H9 (cell line): ENCODE measurements around the gene SEMA7A. TPM values are rescaled to one million over a fixed set of nuclear protein-coding genes. Genes with fewer than 3 reads are reported as not detected.
A peak's percentile ranks its signal among the peaks of the same experiment; 100 is the strongest.

Experiments
- DNase-seq: peaks from one replicate; pipeline ENCODE4 v3.0.0-alpha.2; 2017
- H2AFZ ChIP-seq: one replicate; pipeline ENCODE4 v1.6.1; 2013; ENCODE audit warnings: mild to moderate bottlenecking, low read length, control low read depth, moderate library complexity
- H2AK5ac ChIP-seq: 2 replicates; pipeline ENCODE4 v1.6.1; 2013; ENCODE audit warnings: low read length, control low read depth, mixed read lengths; ENCODE audit not compliant: insufficient read length
- H2BK120ac ChIP-seq: one replicate; pipeline ENCODE4 v1.6.1; 2013; ENCODE audit warnings: low read depth, mild to moderate bottlenecking, low read length, control low read depth, inconsistent platforms; ENCODE audit not compliant: poor library complexity, severe bottlenecking
- H2BK12ac ChIP-seq: 2 replicates; pipeline ENCODE4 v1.6.1; 2013; ENCODE audit warnings: low read length, control low read depth, mixed read lengths, low read depth; ENCODE audit not compliant: insufficient read length
- H2BK15ac ChIP-seq: 2 replicates; pipeline ENCODE4 v1.6.1; 2013; ENCODE audit warnings: low read depth, low read length, control low read depth
- H2BK20ac ChIP-seq: one replicate; pipeline ENCODE4 v1.6.1; 2013; ENCODE audit warnings: low read depth, mild to moderate bottlenecking, low read length, control low read depth, inconsistent platforms; ENCODE audit not compliant: poor library complexity, severe bottlenecking
- H2BK5ac ChIP-seq: 2 replicates; pipeline ENCODE4 v1.6.1; 2013; ENCODE audit warnings: low read length, control low read depth, mixed read lengths; ENCODE audit not compliant: insufficient read length
- H3K14ac ChIP-seq: 2 replicates; pipeline ENCODE4 v1.6.1; 2013; ENCODE audit warnings: low read length, control low read depth; ENCODE audit not compliant: insufficient read depth
- H3K18ac ChIP-seq: 2 replicates; pipeline ENCODE4 v1.6.1; 2013; ENCODE audit warnings: low read depth, mild to moderate bottlenecking, mixed read lengths, low read length, control low read depth; ENCODE audit not compliant: insufficient read length
- H3K23ac ChIP-seq: 2 replicates; pipeline ENCODE4 v1.6.1; 2013; ENCODE audit warnings: low read length, control low read depth, mixed read lengths, low read depth; ENCODE audit not compliant: insufficient read length
- H3K23me2 ChIP-seq: 2 replicates; pipeline ENCODE4 v1.6.1; 2013; ENCODE audit warnings: low read depth, mild to moderate bottlenecking, mixed read lengths, low read length, control low read depth; ENCODE audit not compliant: insufficient read length, poor library complexity, severe bottlenecking
- H3K27ac ChIP-seq: 2 replicates; pipeline ENCODE4 v1.5.1; 2013; ENCODE audit warnings: low read length, control low read depth, mixed read lengths, low read depth; ENCODE audit not compliant: insufficient read length
- H3K27me3 ChIP-seq: 2 replicates; pipeline ENCODE4 v1.6.1; 2013; ENCODE audit warnings: low read length, control low read depth, inconsistent platforms; ENCODE audit not compliant: insufficient read depth
- H3K4ac ChIP-seq: 2 replicates; pipeline ENCODE4 v1.6.1; 2013; ENCODE audit warnings: low read depth, mild to moderate bottlenecking, control low read depth, inconsistent platforms, low read length, moderate library complexity
- H3K4me1 ChIP-seq: 2 replicates; pipeline ENCODE4 v1.6.1; 2013; ENCODE audit warnings: low read length, control low read depth, inconsistent platforms; ENCODE audit not compliant: insufficient read depth
- H3K4me2 ChIP-seq: 2 replicates; pipeline ENCODE4 v1.6.1; 2013; ENCODE audit warnings: low read length, control low read depth, mixed read lengths; ENCODE audit not compliant: insufficient read length, insufficient read depth
- H3K56ac ChIP-seq: 2 replicates; pipeline ENCODE4 v1.6.1; 2013; ENCODE audit warnings: low read depth, mild to moderate bottlenecking, mixed read lengths, low read length, control low read depth; ENCODE audit not compliant: insufficient read length
- H3K79me1 ChIP-seq: 2 replicates; pipeline ENCODE4 v1.6.1; 2013; ENCODE audit warnings: low read depth, mild to moderate bottlenecking, moderate library complexity, low read length, control low read depth, inconsistent platforms; ENCODE audit not compliant: insufficient read depth, poor library complexity, severe bottlenecking
- H3K79me2 ChIP-seq: 2 replicates; pipeline ENCODE4 v1.6.1; 2013; ENCODE audit warnings: low read length, control low read depth, inconsistent platforms; ENCODE audit not compliant: insufficient read depth
- H3K9ac ChIP-seq: 2 replicates; pipeline ENCODE4 v1.6.1; 2013; ENCODE audit warnings: low read length, control low read depth, mixed read lengths; ENCODE audit not compliant: insufficient read length; ENCODE audit errors: extremely low read depth
- H3K9me3 ChIP-seq: one replicate; pipeline ENCODE4 v1.6.1; 2013; ENCODE audit warnings: low read depth, low read length, inconsistent platforms; ENCODE audit not compliant: control insufficient read depth
- H3T11ph ChIP-seq: one replicate; pipeline ENCODE4 v1.6.1; 2013; ENCODE audit warnings: mild to moderate bottlenecking, low read length, control low read depth, inconsistent platforms
- H4K20me1 ChIP-seq: one replicate; pipeline ENCODE4 v1.6.1; 2013; ENCODE audit not compliant: control insufficient read depth, insufficient read length, insufficient read depth
- H4K5ac ChIP-seq: 2 replicates; pipeline ENCODE4 v1.6.1; 2013; ENCODE audit warnings: low read depth, mild to moderate bottlenecking, mixed read lengths, low read length, control low read depth; ENCODE audit not compliant: insufficient read length
- H4K8ac ChIP-seq: replicated peaks from 2 replicates; pipeline ENCODE4 v1.6.1; 2013; ENCODE audit warnings: low read length, control low read depth, mixed read lengths, low read depth; ENCODE audit not compliant: insufficient read length
- H4K91ac ChIP-seq: 2 replicates; pipeline ENCODE4 v1.6.1; 2013; ENCODE audit warnings: low read depth, mild to moderate bottlenecking, moderate library complexity, mixed read lengths, low read length, control low read depth; ENCODE audit not compliant: insufficient read length
- H3K27ac Mint-ChIP-seq, 3 experiments: 2 replicates in 2 of 3; 3 replicates in 1 of 3; pipeline ENCODE4 v1.8.0; 2020 to 2021; ENCODE audit warnings: mixed read lengths in 3 of 3, mild to moderate bottlenecking in 1 of 3, moderate library complexity in 1 of 3
- H3K27me3 Mint-ChIP-seq: 2 replicates; pipeline ENCODE4 v1.8.0; 2021; ENCODE audit warnings: low read depth, mild to moderate bottlenecking, moderate library complexity, mixed read lengths
- H3K36me3 Mint-ChIP-seq, 3 experiments: 2 replicates in 2 of 3; 3 replicates in 1 of 3; pipeline ENCODE4 v1.8.0; 2020 to 2021; ENCODE audit warnings: low read depth in 3 of 3, mixed read lengths in 3 of 3; ENCODE audit not compliant: insufficient read depth in 1 of 3
- H3K4me1 Mint-ChIP-seq, 2 experiments: 2 replicates each; pipeline ENCODE4 v1.8.0; 2020; ENCODE audit warnings: mixed read lengths in 2 of 2
- H3K4me3 Mint-ChIP-seq, 2 experiments: 2 replicates in 1 of 2; 3 replicates in 1 of 2; pipeline ENCODE4 v1.8.0; 2020 to 2021; ENCODE audit warnings: mild to moderate bottlenecking in 2 of 2, mixed read lengths in 2 of 2, moderate library complexity in 1 of 2
- H3K9me3 Mint-ChIP-seq, 2 experiments: 2 replicates in 1 of 2; 3 replicates in 1 of 2; pipeline ENCODE4 v1.8.0; 2020; ENCODE audit warnings: mild to moderate bottlenecking in 2 of 2, mixed read lengths in 2 of 2, moderate library complexity in 1 of 2
- CTCF ChIP-seq: fragments of 200-600 bp; sonication (generic); conservative IDR thresholded peaks from 3 replicates; pipeline ENCODE4 v1.8.0; 2021; ENCODE audit warnings: antibody characterized with exemption, mild to moderate bottlenecking
- WGBS: extraction: QIAGEN DNeasy Blood & Tissue Kit; methylation state at CpG from one replicate; pipeline ENCODE4 v1.1.7; 2013; ENCODE audit warnings: missing lambda C conversion rate, low lambda C conversion rate, mixed read lengths; ENCODE audit not compliant: insufficient read length; ENCODE audit errors: extremely low coverage; 5-methylcytosine and 5-hydroxymethylcytosine counted together
- long read RNA-seq: library from polyadenylated mRNA; unstranded; transcript quantifications from one replicate; pipeline ENCODE4 v2.0.0, GENCODE V29; 2020
- total RNA-seq: library from RNA; stranded (reverse); gene quantifications from 2 replicates; pipeline ENCODE4 v1.2.1, GENCODE V29; 2021

The SEMA7A gene
- total RNA-seq, result 5.7 and 7.0 TPM in 2 replicates
- long read RNA-seq, partial matches to known transcripts, result 0 of 2 reads
- long read RNA-seq, other reads (novel, unspliced or antisense), result 1 of 2 reads

GRCh38 chr15:74433592-74434262 is at the start of gene SEMA7A:
Gene SEMA7A, minus strand, starts transcription at chr15:74433958. Its CDS starts 40 bp downstream, at chr15:74433918.
- Mint-ChIP-seq H3K4me1 (peaks cover 22 to 37% of the 10 kb centered on the region in 2 experiments), H3K27ac (no peak within 1 kb of the TSS; a peak in 1 of 7 replicates), H3K27me3 (peaks cover 48% of the 10 kb centered on the region), H3K4me3 (peak within 1 kb of the TSS; percentile 62 to 82), H3K36me3 (no peaks in the 10 kb centered on the region), H3K9me3 (no peaks in the 10 kb centered on the region; a peak in 1 of 5 replicates)
- Histone ChIP-seq H4K5ac (no peak within 1 kb of the TSS), H3K79me2 (peaks cover 3% of the 10 kb centered on the region; the same call in 1 of the 2 replicates), H3K9ac (peak within 1 kb of the TSS; percentile 42), H3K18ac (no peak within 1 kb of the TSS), H3K14ac (no peak within 1 kb of the TSS; the same call in 1 of the 2 replicates), H3T11ph (no peak within 1 kb of the TSS), H3K23me2 (peaks cover 3% of the 10 kb centered on the region), H3K56ac (no peak within 1 kb of the TSS), H2BK5ac (no peak within 1 kb of the TSS), H2AK5ac (no peak within 1 kb of the TSS), H2BK20ac (no peak within 1 kb of the TSS), H3K27ac (no peak within 1 kb of the TSS), H2BK15ac (no peak within 1 kb of the TSS), H2BK12ac (no peak within 1 kb of the TSS), H3K79me1 (no peaks in the 10 kb centered on the region), H3K4ac (no peak within 1 kb of the TSS), H3K27me3 (no peaks in the 10 kb centered on the region; the same call in 1 of the 2 replicates), H3K23ac (no peak within 1 kb of the TSS), H3K9me3 (no peaks in the 10 kb centered on the region), H4K20me1 (no peaks in the 10 kb centered on the region), H4K8ac (no peak within 1 kb of the TSS), H3K4me1 (peaks cover 3% of the 10 kb centered on the region; the same call in 1 of the 2 replicates), H4K91ac (no peak within 1 kb of the TSS), H3K4me2 (peak within 1 kb of the TSS; percentile 42), H2AFZ (no peak within 1 kb of the TSS), H2BK120ac (no peak within 1 kb of the TSS)
- TF ChIP-seq CTCF, result no peak
- no CpG with 5 or more reads among the region's 75 CpGs for WGBS
- peak; percentile 94 for DNase-seq
